ENCODE data around the gene INCA1. TPM values are rescaled to one million over a fixed set of nuclear protein-coding genes. Genes with fewer than 3 reads are reported as not detected.

Gene INCA1
- total and polyA plus RNA-seq, 2 of the 13 experiments (the other 11 are each of a cell fraction or from before 2014, with no cell fraction given) = 0.93 to 2.6 TPM

DNA sequence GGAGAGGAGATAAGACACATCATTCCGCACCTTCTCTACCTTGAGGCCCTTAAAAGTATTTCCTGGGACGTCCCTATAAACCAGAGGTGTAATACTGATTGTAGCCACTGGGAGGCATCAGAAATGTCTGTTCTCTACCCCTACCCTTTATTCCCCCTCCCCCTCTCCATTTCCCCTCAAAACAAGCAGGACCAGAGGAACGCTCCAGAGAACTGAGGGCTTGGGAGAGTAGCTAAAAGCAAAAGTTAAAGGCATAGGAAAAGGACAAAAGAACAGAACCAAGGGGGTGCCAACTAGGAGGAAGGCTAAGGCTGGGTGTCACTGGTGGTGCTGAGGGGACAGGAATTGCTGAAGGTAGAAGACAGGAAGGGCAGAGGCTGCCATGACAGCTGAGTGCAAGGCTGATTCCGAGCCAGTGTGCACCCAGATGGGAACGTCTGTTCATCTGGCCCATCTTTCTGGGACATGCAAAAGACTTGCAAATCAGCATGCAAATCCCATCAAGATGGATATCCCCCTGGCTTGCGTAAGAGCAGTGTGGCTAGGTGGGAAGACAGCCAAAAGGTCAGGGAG, 16.6 kb downstream of the INCA1 start (continued):
- TF ChIP-seq BCLAF1 (IDR thresholded peaks at IDR 0.05) = no peak

GRCh38 chr17:4978726-4979125, 18.6 kb downstream of the INCA1 start:
- BruUV-seq (replicated peaks) = no TSS peak
- Histone ChIP-seq H3K36me3 (replicated peaks in 1 of 2; ENCODE audit: control insufficient read depth in 1 of 2, insufficient read depth in 2 of 2, low read length in 2 of 2) (peaks cover 4 to 25% of the 10 kb centered on the region in 2 experiments), H3K9ac (ENCODE audit: insufficient read depth, low read depth, low read length) (no peak overlapping the region), H3K4me1 (ENCODE audit: insufficient read depth, low read length) (peaks cover 14% of the 10 kb centered on the region), H2AFZ (ENCODE audit: low read length) (no peak overlapping the region), H3K27ac (ENCODE audit: extremely low read length, insufficient read depth, low read length) (no peak overlapping the region), H3K79me2 (ENCODE audit: insufficient read depth, low read length) (no peaks in the 10 kb centered on the region), H3K4me3 (replicated peaks in 1 of 3; ENCODE audit: insufficient read depth in 1 of 3, low read depth in 2 of 3, low read length in 3 of 3) (no peak overlapping the region), H3K4me2 (ENCODE audit: low read depth, low read length) (no peak overlapping the region), H4K20me1 (ENCODE audit: insufficient read depth, low read length) (0 out of 2 replicates have a peak, but pooled peaks cover 4% of the 10 kb centered on the region), H3K27me3 (ENCODE audit: control insufficient read depth in 1 of 2, insufficient read depth in 2 of 2, low read length in 2 of 2) (no peaks in the 10 kb centered on the region), H3K9me3 (ENCODE audit: low read length) (no peaks in the 10 kb centered on the region)
- intact Hi-C loops (cut with micrococcal nuclease; ENCODE audit: unreplicated experiment) = no loop called here
- FAIRE-seq = no peak
- ChIA-PET CTCF (ENCODE audit: low intra/inter-chr PET ratio, low total read pairs) (no interaction called here), POLR2A (interaction anchor here (0.7 to 3.5 kb wide), 4 partner anchors 9 to 87 kb away, joined by 3 to 19 read pairs (median 7); partner anchors contain the start of genes CAMTA2, INCA1, KIF1C and SPAG7)
- in situ Hi-C loops (cut with HindIII; ENCODE audit: extremely low pct_ligation_motif_present, low pct_unique_long_range_greater_than_20kb) = loop anchor here (5.0 kb wide), 1 partner anchor 89 kb away; no protein-coding TSS in a partner anchor
- no peak for DNase-seq (ENCODE audit: low spot score)
- TF ChIP-seq ZNF572 (CRISPR knock-in tag; IDR thresholded peaks at IDR 0.05) (no peak), NR3C1 (CRISPR knock-in tag; IDR thresholded peaks at IDR 0.05) (no peak), ZNF354B (CRISPR knock-in tag; IDR thresholded peaks at IDR 0.05) (no peak), CCAR2 (optimal IDR thresholded peaks at IDR 0.05; ENCODE audit: low read depth, low read length) (no peak), ZKSCAN8 (CRISPR knock-in tag; IDR thresholded peaks at IDR 0.05; ENCODE audit: borderline replicate concordance) (no peak), KLF16 (CRISPR knock-in tag; IDR thresholded peaks at IDR 0.05) (no peak), ZC3H13 (CRISPR knock-in tag; IDR thresholded peaks at IDR 0.05) (no peak), FOXC1 (CRISPR knock-in tag; IDR thresholded peaks at IDR 0.05; ENCODE audit: borderline replicate concordance) (no peak)
- TF ChIP-seq, protein P1, sequence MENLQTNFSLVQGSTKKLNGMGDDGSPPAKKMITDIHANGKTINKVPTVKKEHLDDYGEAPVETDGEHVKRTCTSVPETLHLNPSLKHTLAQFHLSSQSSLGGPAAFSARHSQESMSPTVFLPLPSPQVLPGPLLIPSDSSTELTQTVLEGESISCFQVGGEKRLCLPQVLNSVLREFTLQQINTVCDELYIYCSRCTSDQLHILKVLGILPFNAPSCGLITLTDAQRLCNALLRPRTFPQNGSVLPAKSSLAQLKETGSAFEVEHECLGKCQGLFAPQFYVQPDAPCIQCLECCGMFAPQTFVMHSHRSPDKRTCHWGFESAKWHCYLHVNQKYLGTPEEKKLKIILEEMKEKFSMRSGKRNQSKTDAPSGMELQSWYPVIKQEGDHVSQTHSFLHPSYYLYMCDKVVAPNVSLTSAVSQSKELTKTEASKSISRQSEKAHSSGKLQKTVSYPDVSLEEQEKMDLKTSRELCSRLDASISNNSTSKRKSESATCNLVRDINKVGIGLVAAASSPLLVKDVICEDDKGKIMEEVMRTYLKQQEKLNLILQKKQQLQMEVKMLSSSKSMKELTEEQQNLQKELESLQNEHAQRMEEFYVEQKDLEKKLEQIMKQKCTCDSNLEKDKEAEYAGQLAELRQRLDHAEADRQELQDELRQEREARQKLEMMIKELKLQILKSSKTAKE (CRISPR knock-in tag; IDR thresholded peaks at IDR 0.05; ENCODE audit: borderline replicate concordance) = no peak
- no peak for ATAC-seq

Measured in HepG2 (cell line).